SU-DHL-6 (cell line): ENCODE data around the gene LHFPL6.

ENCODE experiments used
- H2AFZ ChIP-seq: fragments of 200-600 bp; sonication (generic); 2 replicates; pipeline ENCODE4 v1.6.1; 2014; ENCODE audit warnings: low read depth, mild to moderate bottlenecking, moderate library complexity, mixed read lengths, antibody characterized with exemption, low read length; ENCODE audit not compliant: severe bottlenecking
- H3F3A ChIP-seq: fragments of 200-600 bp; shearing (Covaris generic); 2 replicates; pipeline ENCODE4 v1.6.0; 2016; ENCODE audit warnings: antibody characterized with exemption, mild to moderate bottlenecking; ENCODE audit not compliant: insufficient read depth
- H3K27ac ChIP-seq: fragments of 200-600 bp; sonication (generic); 2 replicates; pipeline ENCODE4 v1.5.1; 2016; ENCODE audit warnings: low read depth, mild to moderate bottlenecking, low read length, moderate library complexity, mixed read lengths
- H3K27me3 ChIP-seq: fragments of 200-600 bp; sonication (generic), shearing (Covaris generic); 2 replicates; pipeline ENCODE4 v1.6.0; 2014; ENCODE audit warnings: mild to moderate bottlenecking, low read length
- H3K36me3 ChIP-seq: fragments of 200-600 bp; sonication (generic); 2 replicates; pipeline ENCODE4 v1.6.1; 2014; ENCODE audit warnings: mild to moderate bottlenecking, low read length, mixed read lengths
- H3K4me2 ChIP-seq: fragments of 300-600, 200-600 bp; shearing (Covaris generic), sonication (generic); 2 replicates; pipeline ENCODE4 v1.6.0; 2014; ENCODE audit warnings: low read length, low read depth, mild to moderate bottlenecking; ENCODE audit not compliant: poor library complexity, severe bottlenecking
- H3K4me3 ChIP-seq: fragments of 200-600 bp; sonication (generic); 2 replicates; pipeline ENCODE4 v1.5.1; 2014; ENCODE audit warnings: antibody characterized with exemption, low read length, mild to moderate bottlenecking, mixed read lengths; ENCODE audit not compliant: insufficient read depth, poor library complexity, severe bottlenecking
- H3K79me2 ChIP-seq: fragments of 200-600 bp; sonication (generic); 2 replicates; pipeline ENCODE4 v1.6.1; 2014; ENCODE audit warnings: mild to moderate bottlenecking, low read length, moderate library complexity; ENCODE audit not compliant: insufficient read depth
- H3K9ac ChIP-seq: fragments of 200-600 bp; sonication (generic); 2 replicates; pipeline ENCODE4 v1.7.0; 2014; ENCODE audit warnings: mild to moderate bottlenecking, low read length
- H3K9me2 ChIP-seq: fragments of 200-600 bp; sonication (generic); replicated peaks from 2 replicates; pipeline ENCODE4 v1.6.1; 2014; ENCODE audit warnings: low read length; ENCODE audit not compliant: insufficient read depth
- H3K9me3 ChIP-seq: fragments of 200-600 bp; sonication (generic); 2 replicates; pipeline ENCODE4 v1.6.1; 2014; ENCODE audit warnings: low read length, mixed read lengths; ENCODE audit not compliant: insufficient read depth
- H4K20me1 ChIP-seq: fragments of 200-600 bp; sonication (generic); 2 replicates; pipeline ENCODE4 v1.6.1; 2014; ENCODE audit warnings: low read depth, mild to moderate bottlenecking, antibody characterized with exemption, low read length, moderate library complexity, mixed read lengths
- CTCF ChIP-seq: fragments of 200-600 bp; sonication (generic); IDR thresholded peaks from one replicate; pipeline ENCODE4 v1.5.1; 2017; ENCODE audit warnings: antibody characterized with exemption, mild to moderate bottlenecking, low read length, moderate library complexity; ENCODE audit not compliant: insufficient read depth, poor library complexity, severe bottlenecking
- EZH2phosphoT487 ChIP-seq: fragments of 200-600 bp; sonication (generic), shearing (Covaris generic); conservative IDR thresholded peaks from 2 replicates; pipeline ENCODE4 v1.6.1; 2018; ENCODE audit warnings: mild to moderate bottlenecking, antibody characterized with exemption, low read length, moderate library complexity, mixed read lengths

Gene LHFPL6

GRCh38 chr13:39461685-39462266 lies 141.2 kb downstream of the LHFPL6 start:
- no peak overlapping the region for H3K4me2 ChIP-seq
- no peaks in the 10 kb centered on the region for H3K27me3 ChIP-seq
- TF ChIP-seq CTCF: no peak
- no peak for TF ChIP-seq EZH2phosphoT487
- no peaks in the 10 kb centered on the region for H3K9me2 ChIP-seq
- H2AFZ ChIP-seq: no peak overlapping the region
- no peaks in the 10 kb centered on the region for H3K36me3 ChIP-seq
- no peak overlapping the region for H3K4me3 ChIP-seq
- H3K79me2 ChIP-seq: no peaks in the 10 kb centered on the region
- H3K27ac ChIP-seq: no peak overlapping the region
- H4K20me1 ChIP-seq: no peaks in the 10 kb centered on the region
- H3K9ac ChIP-seq: no peak overlapping the region
- no peaks in the 10 kb centered on the region for H3F3A ChIP-seq
- H3K9me3 ChIP-seq: peaks cover 3% of the 10 kb centered on the region; the same call in 1 of the 2 replicates

- H3K27ac ChIP-seq: no peak overlapping the region
- no peak overlapping the region for H3K4me2 ChIP-seq
- no peaks in the 10 kb centered on the region for H4K20me1 ChIP-seq
- TF ChIP-seq CTCF (no peak), EZH2phosphoT487 (no peak)
- peaks cover 3% of the 10 kb centered on the region; the same call in 1 of the 2 replicates for H3K9me3 ChIP-seq
- no peak overlapping the region for H3K9ac ChIP-seq
- H3F3A ChIP-seq: no peaks in the 10 kb centered on the region
- no peak overlapping the region for H2AFZ ChIP-seq
- H3K36me3 ChIP-seq: no peaks in the 10 kb centered on the region
- no peaks in the 10 kb centered on the region for H3K79me2 ChIP-seq
- H3K9me2 ChIP-seq: no peaks in the 10 kb centered on the region
- H3K4me3 ChIP-seq: no peak overlapping the region
- no peaks in the 10 kb centered on the region for H3K27me3 ChIP-seq
Observed at GRCh38 chr13:39457274-39457673, 145.7 kb downstream of the LHFPL6 start.

GRCh38 chr13:39455521-39456175 lies 147.3 kb downstream of the LHFPL6 start:
- Histone ChIP-seq H3K79me2 (no peaks in the 10 kb centered on the region), H3K9ac (no peak overlapping the region), H3K9me3 (peaks cover 3% of the 10 kb centered on the region; the same call in 1 of the 2 replicates), H3K27me3 (no peaks in the 10 kb centered on the region), H3F3A (no peaks in the 10 kb centered on the region), H4K20me1 (no peaks in the 10 kb centered on the region), H3K27ac (no peak overlapping the region), H2AFZ (no peak overlapping the region), H3K9me2 (no peaks in the 10 kb centered on the region), H3K4me3 (no peak overlapping the region), H3K4me2 (no peak overlapping the region), H3K36me3 (no peaks in the 10 kb centered on the region)
- TF ChIP-seq EZH2phosphoT487 (no peak), CTCF (no peak)
